Heart left ventricle (tissue), 13 donors: ENCODE results near the gene TBC1D12.

Experiments used
- CTCF ChIP-seq, 12 donors: fragments of 200-600 bp; sonication (generic) in 4 of 12; IDR thresholded peaks; one replicate each; pipeline versions ENCODE4 v1.5.0 to v1.8.0; 2018 to 2022; ENCODE audit warnings: antibody characterized with exemption in 12 of 12, mild to moderate bottlenecking in 5 of 12
- POLR2A ChIP-seq, 2 donors: fragments of 450-650 bp; IDR thresholded peaks; one replicate each; pipeline ENCODE4 v1.6.1; 2017; ENCODE audit warnings: antibody characterized with exemption in 2 of 2, mild to moderate bottlenecking in 2 of 2, moderate library complexity in 2 of 2
- donor health status: ischemic (EF 13 %, LVEDD 7.1; RV severe dilation, severe dysfunction).
- donor health status: DM: no; HTN: yes; CAD: no.
- donor health status: DM: no; HTN: no; CAD: no.
- donor health status: ischemic (EF 25% LVEDD 6.9; RV normal size, moderate dysfunction).
- donor health status: ischemic (EF 25% LVEDD 5.7; RV mildly dilated, moderate dysfunction).
- donor health status: ischemic (EF 35%, LVEDD 5.7; RV mildly dilated, moderate dysfunction).
- donor health status: nonischemic (EF 11% LVEDD 7.7; RV severe dilation, severe dysfunction).
- donor health status: DM: yes; HTN: yes; CAD: no.
- donor health status: PGD.
- donor health status: ischemic (EF 29% LVEDD 5.4; RV normal size, mild dysfunction).
- donor health status: nonischemic (EF 23%, LVEDD 6.1; RV moderate dilation, normal function).

DNA sequence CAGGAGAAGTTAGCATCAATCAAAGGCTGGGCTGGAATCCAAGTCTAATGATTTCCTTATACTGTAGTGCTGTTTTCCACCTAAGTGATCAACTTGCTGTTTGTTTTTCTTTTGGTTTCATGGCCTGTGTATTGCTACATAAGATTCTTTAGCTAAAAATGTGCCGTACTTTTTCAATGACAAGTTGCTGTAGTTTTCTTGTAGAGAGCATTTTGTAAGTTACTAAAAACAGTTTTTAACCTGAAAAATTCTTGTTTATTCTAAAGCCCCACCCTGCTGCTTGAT, 144.5 kb downstream of the TBC1D12 start:
- TF ChIP-seq CTCF (IDR thresholded peaks at IDR 0.05) (no peak), POLR2A (IDR thresholded peaks at IDR 0.05) (no peak)
